PFSK-1 (cell line): ENCODE data around the gene KCNN2.

Source experiments
- POLR2AphosphoS5 ChIP-seq: IDR thresholded peaks from 2 replicates; pipeline ENCODE4 v1.6.1; 2012; ENCODE audit warnings: low read depth, mild to moderate bottlenecking, control low read depth, low read length, moderate library complexity
- REST ChIP-seq, 2 experiments: IDR thresholded peaks; 2 replicates each; pipeline versions ENCODE4 v1.6.1 to v1.8.0; 2011 to 2012; ENCODE audit warnings: low read depth in 2 of 2, low read length in 2 of 2, control low read depth in 1 of 2, inconsistent platforms in 1 of 2, mild to moderate bottlenecking in 1 of 2, moderate library complexity in 1 of 2; ENCODE audit not compliant: insufficient read depth in 1 of 2
- SIN3A ChIP-seq: IDR thresholded peaks from 2 replicates; pipeline ENCODE4 v1.6.1; 2012; ENCODE audit warnings: mild to moderate bottlenecking, low read length, moderate library complexity, borderline replicate concordance; ENCODE audit not compliant: insufficient read depth
- TAF1 ChIP-seq: IDR thresholded peaks from 2 replicates; pipeline ENCODE4 v1.6.1; 2012; ENCODE audit warnings: low read length, control low read depth, borderline replicate concordance; ENCODE audit not compliant: insufficient read depth

DNA sequence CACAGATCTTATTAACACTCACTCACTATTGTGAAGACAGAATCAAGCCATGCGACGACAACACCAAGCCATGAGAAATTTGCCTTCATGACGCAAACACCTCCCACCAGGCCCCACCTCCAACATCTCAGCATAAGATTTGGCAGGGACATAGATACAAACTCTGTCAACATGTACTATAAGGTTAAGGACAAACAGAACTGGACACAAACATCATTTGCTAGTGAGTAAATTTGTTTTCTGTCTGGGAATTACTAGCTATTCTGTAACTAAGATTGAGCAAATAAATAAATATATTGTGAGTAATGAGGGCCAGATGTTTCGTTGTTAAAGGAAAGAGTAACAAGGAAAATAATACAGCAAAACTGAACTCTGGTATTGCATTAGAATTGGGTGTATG is 15.7 kb upstream of the KCNN2 start:
- no peak for TF ChIP-seq REST (IDR thresholded peaks at IDR 0.05; ENCODE audit: insufficient read depth in 1 of 2, low read depth in 2 of 2, low read length in 2 of 2)
- TF ChIP-seq POLR2AphosphoS5, result no peak
- TF ChIP-seq SIN3A, result no peak
- no peak for TF ChIP-seq TAF1
